ENCODE data around the gene PXMP4. TPM values are rescaled to one million over a fixed set of nuclear protein-coding genes. Genes with fewer than 3 reads are reported as not detected.
"Not testable (repeated sequence)": the region's sequence is repeated elsewhere in the genome, so short reads cannot be mapped to it uniquely, and the experiment has no call there.

Gene PXMP4
- polyA plus RNA-seq, 1 experiment = 11.2 TPM

GRCh38 chr20:33765099-33765498 lies 45.0 kb upstream of the PXMP4 start:
- no peaks in the 10 kb centered on the region for H3K27me3 ChIP-seq (ENCODE audit: control insufficient read depth, insufficient read depth, low read length)

DNA sequence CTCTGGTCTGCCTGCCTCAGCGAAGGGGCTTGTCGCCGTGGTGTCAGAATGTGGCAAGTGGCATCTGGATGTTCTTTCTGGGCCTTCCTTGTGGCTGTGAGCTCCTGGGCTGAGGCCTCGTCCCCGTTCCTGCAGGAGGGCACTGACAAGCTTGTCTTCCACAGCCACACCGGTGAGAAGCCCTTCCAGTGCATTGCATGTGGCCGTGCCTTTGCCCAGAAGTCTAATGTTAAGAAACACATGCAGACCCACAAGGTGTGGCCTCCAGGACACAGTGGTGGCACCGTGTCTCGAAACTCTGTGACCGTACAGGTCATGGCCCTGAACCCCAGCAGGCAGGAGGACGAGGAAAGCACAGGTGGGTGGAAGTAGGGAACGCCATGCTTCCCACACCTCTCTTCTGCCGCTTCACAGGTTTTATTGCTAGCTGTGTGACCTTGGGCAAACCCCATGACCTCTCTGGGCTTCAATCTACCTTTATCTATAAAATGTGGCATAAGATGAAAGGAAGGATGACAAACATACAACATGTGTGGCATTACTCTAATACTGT lies 41.7 kb upstream of the PXMP4 start:
- POLR2A ChIA-PET = no interaction called here

More at GRCh38 chr20:33765099-33765498, 45.0 kb upstream of the PXMP4 start:
- POLR2A ChIA-PET = no interaction called here
- peaks cover 3% of the 10 kb centered on the region for H3K36me3 ChIP-seq (ENCODE audit: control insufficient read depth, insufficient read depth, low read length)
- no peak overlapping the region for H3K4me3 ChIP-seq (ENCODE audit: low read depth, low read length)
- CTCF ChIA-PET = no interaction called here
- no peak for DNase-seq (ENCODE audit: low read depth)
- TF ChIP-seq CTCF (IDR thresholded peaks at IDR 0.05; ENCODE audit: insufficient read depth, low read depth, low read length) = no peak

DNA sequence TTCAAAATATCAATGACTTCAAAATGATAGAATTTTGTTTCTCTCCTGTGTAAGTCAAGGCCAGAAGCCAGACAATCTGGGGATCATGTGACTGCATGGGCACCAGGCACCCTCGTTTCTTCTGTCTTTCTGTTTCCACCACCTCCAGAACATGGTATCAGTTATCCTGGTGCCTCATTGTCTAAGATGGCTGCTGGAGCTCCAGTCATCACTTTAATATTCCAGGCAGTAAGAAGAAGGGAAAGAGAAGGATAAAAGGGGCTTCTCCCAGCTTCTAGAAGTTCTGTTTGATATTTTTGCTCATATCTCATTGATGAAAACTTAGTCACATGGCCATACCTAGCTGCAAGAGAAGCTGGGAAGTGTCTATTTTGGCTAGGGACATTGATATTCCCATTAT lies 37.3 kb upstream of the PXMP4 start:
- no peak overlapping the region for H3K4me3 ChIP-seq (ENCODE audit: low read depth, low read length)
- CTCF ChIA-PET = no interaction called here
- no peak for DNase-seq (ENCODE audit: low read depth)
- no peaks in the 10 kb centered on the region for H3K27me3 ChIP-seq (ENCODE audit: control insufficient read depth, insufficient read depth, low read length)
- TF ChIP-seq CTCF (IDR thresholded peaks at IDR 0.05; ENCODE audit: insufficient read depth, low read depth, low read length) = no peak
- H3K36me3 ChIP-seq (ENCODE audit: control insufficient read depth, insufficient read depth, low read length) = peaks cover 13% of the 10 kb centered on the region
- POLR2A ChIA-PET = no interaction called here

More for the DNA sequence above, 41.7 kb upstream of the PXMP4 start:
- no peak for TF ChIP-seq CTCF (IDR thresholded peaks at IDR 0.05; ENCODE audit: insufficient read depth, low read depth, low read length)
- no peak for DNase-seq (ENCODE audit: low read depth)
- CTCF ChIA-PET = no interaction called here
- Histone ChIP-seq H3K4me3 (ENCODE audit: low read depth, low read length) (no peak overlapping the region), H3K27me3 (ENCODE audit: control insufficient read depth, insufficient read depth, low read length) (no peaks in the 10 kb centered on the region), H3K36me3 (ENCODE audit: control insufficient read depth, insufficient read depth, low read length) (peaks cover 8% of the 10 kb centered on the region)

DNA sequence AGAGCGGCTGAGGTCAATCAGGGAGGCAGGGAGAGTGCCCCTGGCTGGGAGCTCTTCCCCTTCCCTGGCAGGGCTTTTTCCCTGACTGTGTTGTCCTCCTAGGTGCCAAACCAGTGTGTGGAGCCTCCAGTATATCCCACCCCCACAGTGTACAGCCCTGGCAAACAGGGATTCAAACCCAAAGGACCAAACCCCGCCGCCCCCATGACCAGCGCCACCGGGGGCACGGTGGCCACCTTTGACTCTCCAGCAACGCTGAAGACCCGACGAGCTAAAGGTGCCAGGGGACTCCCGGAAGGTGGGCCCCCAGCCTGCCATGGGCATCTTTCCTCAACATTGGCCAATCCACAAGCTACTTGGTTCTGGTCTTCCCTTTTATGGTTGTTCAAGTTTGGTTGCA lies 36.9 kb upstream of the PXMP4 start:
- no peak overlapping the region for H3K4me3 ChIP-seq (ENCODE audit: low read depth, low read length)
- CTCF ChIA-PET = no interaction called here
- TF ChIP-seq CTCF (IDR thresholded peaks at IDR 0.05; ENCODE audit: insufficient read depth, low read depth, low read length) = no peak
- no peaks in the 10 kb centered on the region for H3K27me3 ChIP-seq (ENCODE audit: control insufficient read depth, insufficient read depth, low read length)
- H3K36me3 ChIP-seq (ENCODE audit: control insufficient read depth, insufficient read depth, low read length) = peaks cover 13% of the 10 kb centered on the region
- DNase-seq (ENCODE audit: low read depth) = no peak
- POLR2A ChIA-PET = no interaction called here

DNA sequence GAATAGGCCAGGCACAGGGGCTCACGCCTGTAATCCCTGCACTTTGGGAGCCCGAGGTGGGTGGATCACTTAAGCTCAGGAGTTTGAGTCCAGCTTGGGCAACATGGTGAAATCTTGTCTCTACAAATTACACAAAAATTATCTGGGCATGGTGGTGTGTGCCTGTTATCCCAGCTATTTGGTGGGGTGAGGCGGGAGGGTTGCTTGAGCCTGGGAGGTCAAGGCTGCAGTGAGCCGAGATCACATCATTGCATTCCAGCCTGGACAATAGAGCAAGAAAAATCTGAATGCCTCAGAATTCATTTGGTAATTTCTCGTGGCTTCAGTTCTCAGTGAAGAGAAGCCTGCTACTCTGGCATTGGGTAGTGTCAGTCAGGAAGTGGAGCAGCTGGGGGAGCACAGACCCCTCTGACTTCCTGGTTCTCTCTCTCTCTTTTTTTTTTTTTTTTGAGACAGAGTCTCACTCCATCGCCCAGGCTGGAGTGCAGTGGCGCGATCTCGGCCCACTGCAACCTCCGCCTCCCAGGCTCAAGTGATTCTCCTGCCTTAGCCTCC lies 35.9 kb upstream of the PXMP4 start:
- H3K4me3 ChIP-seq (ENCODE audit: low read depth, low read length); POLR2A ChIA-PET; H3K27me3 ChIP-seq (ENCODE audit: control insufficient read depth, insufficient read depth, low read length); DNase-seq (ENCODE audit: low read depth): not testable (repeated sequence)
- CTCF ChIA-PET = interaction anchor here (0.6 to 0.8 kb wide), 2 partner anchors 24 to 87 kb away, joined by 3 read pairs; no protein-coding TSS in a partner anchor
- peaks cover 15% of the 10 kb centered on the region for H3K36me3 ChIP-seq (ENCODE audit: control insufficient read depth, insufficient read depth, low read length)

- POLR2A ChIA-PET = no interaction called here
- no peak for DNase-seq (ENCODE audit: low read depth)
- no peaks in the 10 kb centered on the region for H3K27me3 ChIP-seq (ENCODE audit: control insufficient read depth, insufficient read depth, low read length)
- no peak overlapping the region for H3K4me3 ChIP-seq (ENCODE audit: low read depth, low read length)
- TF ChIP-seq CTCF (IDR thresholded peaks at IDR 0.05; ENCODE audit: insufficient read depth, low read depth, low read length) = no peak
- peaks cover 15% of the 10 kb centered on the region for H3K36me3 ChIP-seq (ENCODE audit: control insufficient read depth, insufficient read depth, low read length)
- CTCF ChIA-PET = interaction anchor here (0.9 to 1.1 kb wide), 3 partner anchors 10 to 14 kb away, joined by 3 read pairs; no protein-coding TSS in a partner anchor
These were observed 33.7 kb upstream of the PXMP4 start for GRCh38 chr20:33753763-33754162.
